ENCODE data around the gene RPA1.

The RPA1 gene

DNA sequence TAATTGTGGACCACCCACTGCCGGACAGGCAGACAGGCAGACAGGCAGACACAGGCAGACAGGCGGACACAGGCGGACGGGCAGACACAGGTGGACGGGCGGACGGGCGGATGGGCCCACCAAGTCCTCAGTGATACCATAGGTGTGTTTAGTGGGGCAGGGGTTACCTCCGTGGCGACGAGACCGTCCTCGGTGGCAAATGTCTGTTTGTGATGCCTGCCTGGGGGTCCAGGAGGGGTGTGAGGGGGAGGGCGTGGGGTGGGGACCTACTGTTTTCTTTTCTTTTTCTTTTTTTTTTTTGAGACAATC, 118.7 kb downstream of the RPA1 start:
- H3K4ac ChIP-seq (ENCODE audit: low read depth, low read length): no peak overlapping the region
- no peak for DNase-seq
- no CpG with 5 or more reads among the region's 14 CpGs for whole genome bisulfite sequencing (ENCODE audit: extremely low coverage, insufficient coverage, low lambda C conversion rate)

More for the DNA sequence above, 118.7 kb downstream of the RPA1 start:
- Histone ChIP-seq H3K56ac (ENCODE audit: low read length) (no peak overlapping the region), H3K36me3 (ENCODE audit: control insufficient read depth, insufficient read depth, low read length) (no peaks in the 10 kb centered on the region), H3K23ac (ENCODE audit: low read length) (no peak overlapping the region), H4K5ac (ENCODE audit: low read length) (no peak overlapping the region), H3K27ac (ENCODE audit: low read depth, low read length) (no peak overlapping the region), H2BK5ac (ENCODE audit: low read length) (no peak overlapping the region), H2AK5ac (ENCODE audit: low read length) (no peak overlapping the region), H3K4me1 (ENCODE audit: control insufficient read depth, low read depth, low read length) (no peaks in the 10 kb centered on the region), H3K79me1 (ENCODE audit: low read length) (no peaks in the 10 kb centered on the region), H3K79me2 (ENCODE audit: control insufficient read depth, insufficient read depth, low read length) (no peaks in the 10 kb centered on the region), H3K27me3 (ENCODE audit: insufficient read depth, low read length, poor library complexity) (no peaks in the 10 kb centered on the region), H2BK15ac (replicated peaks; ENCODE audit: low read depth) (no peak overlapping the region), H3K4me3 (ENCODE audit: low read length) (no peak overlapping the region), H3K4me2 (ENCODE audit: low read length) (no peak overlapping the region), H2BK120ac (ENCODE audit: low read depth, low read length) (no peak overlapping the region), H3K18ac (ENCODE audit: low read length) (no peak overlapping the region), H3K9ac (ENCODE audit: low read length) (no peak overlapping the region), H4K8ac (ENCODE audit: low read depth, low read length) (no peak overlapping the region)
